DOHH2 (cell line): ENCODE results near the gene TSC2.

ENCODE experiments used
- EZH2phosphoT487 ChIP-seq: fragments of 200-600 bp; sonication (generic); IDR thresholded peaks from 2 replicates; pipeline ENCODE4 v1.6.1; 2017; ENCODE audit warnings: borderline replicate concordance, mild to moderate bottlenecking, antibody characterized with exemption, low read length, moderate library complexity, mixed read lengths
- TF ChIP-seq, protein P1 (sequence below): fragments of 200-600 bp; sonication (generic); IDR thresholded peaks from one replicate; pipeline ENCODE4 v1.5.1; 2014; ENCODE audit warnings: antibody characterized with exemption, mild to moderate bottlenecking, low read depth, low read length; ENCODE audit not compliant: poor library complexity, severe bottlenecking

DNA sequence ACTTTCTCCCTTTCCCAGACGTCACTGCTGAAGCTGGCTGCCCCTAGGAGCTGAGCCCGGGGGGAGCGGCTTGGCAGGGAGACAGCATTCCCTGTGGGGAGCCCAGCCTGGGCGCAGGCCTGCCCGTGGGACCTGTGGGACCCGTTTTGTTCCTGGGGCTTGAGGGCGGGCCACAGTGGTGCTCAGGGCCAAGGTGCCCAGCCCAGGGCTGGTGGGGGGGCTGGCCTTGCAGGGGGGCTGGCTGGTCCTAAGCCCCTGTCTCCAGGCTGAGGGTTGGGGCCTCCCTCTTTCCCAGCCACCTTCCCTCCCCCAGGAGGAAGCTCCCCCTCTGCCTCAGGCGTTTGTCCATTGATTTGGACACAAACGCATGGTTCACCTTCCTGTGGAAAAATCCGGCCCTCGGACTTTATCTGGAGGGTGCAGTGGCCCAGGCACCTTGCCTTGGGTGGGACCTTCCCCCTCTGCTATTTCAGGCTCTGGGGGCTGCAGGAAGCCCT is 16.7 kb upstream of the TSC2 start:
- TF ChIP-seq, protein P1, sequence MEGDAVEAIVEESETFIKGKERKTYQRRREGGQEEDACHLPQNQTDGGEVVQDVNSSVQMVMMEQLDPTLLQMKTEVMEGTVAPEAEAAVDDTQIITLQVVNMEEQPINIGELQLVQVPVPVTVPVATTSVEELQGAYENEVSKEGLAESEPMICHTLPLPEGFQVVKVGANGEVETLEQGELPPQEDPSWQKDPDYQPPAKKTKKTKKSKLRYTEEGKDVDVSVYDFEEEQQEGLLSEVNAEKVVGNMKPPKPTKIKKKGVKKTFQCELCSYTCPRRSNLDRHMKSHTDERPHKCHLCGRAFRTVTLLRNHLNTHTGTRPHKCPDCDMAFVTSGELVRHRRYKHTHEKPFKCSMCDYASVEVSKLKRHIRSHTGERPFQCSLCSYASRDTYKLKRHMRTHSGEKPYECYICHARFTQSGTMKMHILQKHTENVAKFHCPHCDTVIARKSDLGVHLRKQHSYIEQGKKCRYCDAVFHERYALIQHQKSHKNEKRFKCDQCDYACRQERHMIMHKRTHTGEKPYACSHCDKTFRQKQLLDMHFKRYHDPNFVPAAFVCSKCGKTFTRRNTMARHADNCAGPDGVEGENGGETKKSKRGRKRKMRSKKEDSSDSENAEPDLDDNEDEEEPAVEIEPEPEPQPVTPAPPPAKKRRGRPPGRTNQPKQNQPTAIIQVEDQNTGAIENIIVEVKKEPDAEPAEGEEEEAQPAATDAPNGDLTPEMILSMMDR = no peak
- no peak for TF ChIP-seq EZH2phosphoT487
